ENCODE measurements around the gene GABBR1.

GABBR1 gene

GRCh38 chr6:29527564-29527963 lies 105.4 kb downstream of the GABBR1 start:
- DNase-seq (ENCODE audit: low read depth), result no peak

- no peak for DNase-seq (ENCODE audit: low read depth)
Observed at GRCh38 chr6:29527126-29527525, 105.9 kb downstream of the GABBR1 start.

GRCh38 chr6:29525311-29525639 lies 107.7 kb downstream of the GABBR1 start:
- no peak for DNase-seq (ENCODE audit: low read depth)

DNA sequence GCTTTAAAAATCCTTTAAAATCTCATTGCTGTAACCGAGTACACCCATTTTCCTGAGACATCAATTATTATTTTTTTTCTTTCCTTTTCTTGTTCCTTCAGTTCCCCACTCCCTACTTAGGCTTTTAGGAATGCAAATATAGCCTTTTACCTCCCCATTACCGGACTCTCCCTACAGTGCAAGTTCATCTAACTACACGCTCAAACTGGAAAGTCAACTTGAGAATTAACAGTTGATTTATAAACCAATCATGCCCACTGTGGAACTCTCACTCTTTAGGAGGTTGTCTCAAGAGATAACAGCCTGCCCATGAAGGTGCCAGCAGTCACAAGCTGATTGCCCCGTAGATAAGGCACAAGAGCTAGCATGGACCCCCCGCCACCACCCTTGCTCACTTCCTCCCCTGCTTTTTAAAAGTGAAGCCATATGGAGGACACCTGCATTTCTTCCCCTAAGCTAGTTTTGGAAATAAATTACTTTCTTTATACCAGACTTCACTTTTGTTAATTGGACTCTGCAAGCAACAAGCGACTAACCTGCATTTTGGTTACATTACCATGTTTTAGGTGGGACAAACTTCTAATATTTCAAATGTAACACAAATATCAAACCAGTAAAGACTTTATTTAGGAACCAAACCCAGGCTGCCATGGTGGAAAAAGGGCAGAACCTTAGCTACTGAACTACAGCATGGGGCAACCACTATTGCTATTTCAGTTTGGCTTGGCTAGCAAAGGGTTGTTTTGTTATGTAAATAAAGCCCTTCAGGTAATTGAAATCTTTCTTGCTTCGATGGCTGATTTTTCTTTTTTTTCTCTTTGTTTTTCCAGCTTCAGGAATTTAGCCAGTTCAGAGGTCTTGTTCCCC lies 108.3 kb downstream of the GABBR1 start:
- DNase-seq (ENCODE audit: low read depth), result no peak

DNA sequence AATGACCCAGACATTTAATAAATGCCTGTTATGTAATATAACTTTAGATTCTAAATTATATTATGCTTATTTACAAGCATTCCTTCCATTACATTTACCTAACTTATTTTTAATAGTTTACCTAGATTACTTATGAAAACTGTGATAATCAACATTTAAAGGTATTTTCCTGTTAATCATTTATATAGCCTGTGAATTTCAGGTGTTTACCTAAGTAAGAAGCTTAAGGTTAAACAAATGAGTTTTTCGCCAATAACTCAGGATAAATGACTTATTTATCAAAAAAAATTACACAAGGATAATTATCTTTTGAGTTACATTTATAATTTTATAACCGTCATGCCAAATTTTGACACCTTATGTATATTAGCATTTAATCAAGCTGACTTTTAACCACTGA lies 108.9 kb downstream of the GABBR1 start:
- no peak for DNase-seq (ENCODE audit: low read depth)

- DNase-seq (ENCODE audit: low read depth), result no peak
Observed at GRCh38 chr6:29522227-29522626, 110.8 kb downstream of the GABBR1 start.

DNA sequence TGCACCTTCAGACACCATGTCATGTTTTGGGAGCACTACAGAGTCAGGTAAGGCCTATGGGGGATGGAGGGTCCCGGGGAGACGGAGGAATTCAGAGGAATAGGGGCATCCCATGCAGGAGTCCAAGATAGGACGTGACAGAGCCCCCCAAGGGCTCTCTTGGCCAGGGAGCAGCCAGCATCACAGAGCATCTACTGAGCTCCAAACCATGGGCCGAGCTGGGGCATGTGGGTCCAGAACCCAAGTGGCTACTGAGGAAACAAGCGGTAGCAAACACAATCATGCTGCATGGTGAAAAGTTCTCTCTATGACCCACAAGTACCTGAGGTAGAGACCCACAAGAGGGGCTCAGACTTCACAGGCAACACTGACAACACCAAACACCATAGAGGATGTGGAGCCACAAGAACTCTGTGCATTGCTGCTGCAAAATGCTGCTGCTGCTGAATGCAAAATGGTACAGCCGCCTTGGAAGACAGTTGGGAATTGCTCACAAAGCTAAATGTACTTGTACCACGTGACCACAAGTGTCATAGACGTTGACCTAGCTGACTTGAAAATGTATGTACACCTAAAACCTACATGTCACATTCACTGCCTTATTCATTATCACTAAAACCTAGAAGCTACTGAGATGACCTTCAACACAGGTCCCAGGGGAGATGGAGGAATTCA lies 111.8 kb downstream of the GABBR1 start:
- no peak for DNase-seq (ENCODE audit: low read depth)

DNA sequence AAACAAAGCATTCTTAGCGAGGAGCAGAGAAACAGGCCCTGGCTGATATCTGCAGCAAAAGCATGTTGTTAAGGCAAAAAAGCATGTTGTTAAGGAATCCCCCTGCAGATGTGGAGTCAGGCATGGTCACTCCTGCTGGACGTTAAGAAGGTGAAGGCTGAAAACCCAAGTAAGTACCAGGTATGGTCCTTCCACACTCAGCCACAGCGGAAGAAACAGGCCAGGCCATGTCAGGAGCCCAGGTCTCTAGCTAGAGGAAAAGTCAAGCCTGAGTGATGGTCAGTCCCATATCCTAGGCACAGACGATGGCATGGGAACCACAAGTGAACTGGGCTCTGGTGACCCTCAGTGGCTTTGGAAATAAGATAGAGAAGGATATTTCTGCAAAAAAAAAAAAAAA lies 112.8 kb downstream of the GABBR1 start:
- DNase-seq (ENCODE audit: low read depth), result no peak

DNA sequence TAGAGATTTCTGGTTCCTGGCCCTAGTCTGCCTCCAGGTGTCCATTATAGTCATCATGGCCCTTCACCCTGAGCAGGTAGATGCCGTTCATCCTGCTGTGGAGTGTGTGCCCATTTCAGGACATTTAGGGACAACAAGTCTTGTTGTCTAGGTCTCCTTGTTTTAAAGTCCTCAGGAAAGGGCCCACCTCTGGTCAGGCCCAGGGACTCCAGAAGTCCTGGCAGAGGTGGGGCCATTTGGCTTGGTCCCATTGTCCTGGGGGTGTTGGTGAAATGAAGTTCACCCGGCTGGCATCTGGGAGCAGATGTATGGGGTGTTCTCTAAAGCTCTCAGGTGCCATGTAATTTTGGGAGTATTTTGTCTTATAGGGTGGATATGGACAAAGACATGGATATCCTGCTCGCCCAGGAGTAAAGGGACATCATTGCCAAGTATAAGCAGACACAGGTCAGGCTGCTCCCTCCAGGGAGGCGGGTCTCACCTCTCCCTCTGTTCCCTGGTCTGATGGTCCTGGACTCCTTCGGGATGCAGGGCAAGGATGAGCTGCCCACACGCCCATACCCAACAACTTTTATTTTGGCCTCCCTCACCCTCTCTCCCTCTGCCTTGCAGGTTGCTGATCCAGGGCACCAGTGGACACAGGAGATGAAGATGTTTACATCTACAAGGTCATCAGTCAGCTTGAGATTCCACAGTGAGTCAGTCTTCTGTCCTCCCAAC lies 113.5 kb downstream of the GABBR1 start:
- DNase-seq (ENCODE audit: low read depth), result no peak

DNA sequence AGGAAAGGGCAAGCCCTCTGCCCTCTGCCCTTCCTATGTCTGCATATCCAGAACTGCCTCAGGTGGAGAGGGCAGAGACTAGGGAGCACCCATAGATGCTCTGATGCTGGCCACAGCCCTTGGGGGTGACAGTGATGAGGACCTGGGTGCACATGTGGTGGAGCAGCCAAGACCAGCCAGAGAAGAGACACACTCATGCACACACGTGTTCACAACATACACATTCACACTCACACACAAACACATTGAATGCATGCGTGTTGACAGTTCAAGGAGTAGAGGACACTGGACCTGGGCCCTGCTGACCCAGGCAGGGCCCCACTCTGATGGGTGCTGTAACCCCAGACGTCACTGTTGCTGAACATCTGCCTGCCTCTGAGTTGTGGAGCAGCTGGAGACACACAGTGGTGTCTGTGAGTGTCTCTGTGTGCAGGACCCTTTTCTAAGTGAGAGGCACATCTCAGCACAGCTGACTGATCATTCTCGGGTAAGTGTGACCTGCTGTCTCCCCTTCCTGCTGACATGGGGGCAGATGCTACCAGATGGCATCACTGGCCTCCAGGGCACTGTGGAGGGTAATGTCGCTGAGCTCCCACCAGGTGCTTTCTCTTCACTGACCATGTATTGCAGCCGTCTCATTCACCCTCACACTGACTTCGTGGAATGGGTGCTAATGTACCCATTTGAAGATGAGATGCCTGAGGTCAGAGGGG lies 115.1 kb downstream of the GABBR1 start:
- DNase-seq (ENCODE audit: low read depth), result no peak

- no peak for DNase-seq (ENCODE audit: low read depth)
Observed at GRCh38 chr6:29517245-29517644, 115.7 kb downstream of the GABBR1 start.

GRCh38 chr6:29516108-29516507 lies 116.9 kb downstream of the GABBR1 start:
- peak; percentile 8 for DNase-seq (ENCODE audit: low read depth)

DNA sequence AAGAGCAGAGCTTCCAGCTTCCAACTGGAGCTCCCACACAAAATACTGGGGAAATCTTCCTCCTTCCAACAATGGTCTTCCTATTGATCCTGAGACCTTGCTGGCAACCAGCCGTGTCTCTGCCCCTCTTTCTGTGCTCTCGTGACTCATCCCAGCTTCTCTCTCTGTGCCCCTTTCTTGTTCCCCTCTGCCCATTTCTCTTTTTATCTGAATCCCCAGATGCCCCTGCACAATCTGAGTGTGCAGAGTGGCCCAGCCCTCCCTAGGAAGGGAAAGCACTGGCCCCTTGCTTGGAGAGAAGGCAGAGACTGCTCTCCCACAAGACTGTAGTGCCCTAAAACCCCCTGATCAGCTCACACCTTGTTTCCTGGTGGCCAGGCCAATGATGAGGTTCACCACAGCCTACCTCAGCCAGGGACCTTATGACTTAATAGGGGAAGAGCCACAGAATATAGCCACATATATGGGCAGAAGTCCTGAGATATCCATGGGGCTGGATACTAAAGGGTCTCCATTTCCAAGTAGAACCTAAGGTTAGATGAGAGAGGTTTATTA lies 122.2 kb downstream of the GABBR1 start:
- no peak for DNase-seq (ENCODE audit: low read depth)

- DNase-seq (ENCODE audit: low read depth), result no peak
Observed at GRCh38 chr6:29510202-29510601, 122.8 kb downstream of the GABBR1 start.
